Lower lobe of right lung (tissue), 2 donors: Measurements from ENCODE around the gene CFH. TPM values are rescaled to one million over a fixed set of nuclear protein-coding genes. Genes with fewer than 3 reads are reported as not detected.
"Not testable (repeated sequence)": the region's sequence is repeated elsewhere in the genome, so short reads cannot be mapped to it uniquely, and the experiment has no call there.

ENCODE experiments used
- ATAC-seq, 2 donors: fragments of 200-7000 bp; cut with Tn5 transposase; one replicate each; pipeline ENCODE4 v1.9.1; 2020 to 2022; ENCODE audit warnings: mild to moderate bottlenecking in 2 of 2, moderate library complexity in 2 of 2
- DNase-seq: peaks from one replicate; pipeline ENCODE4 v3.0.0-alpha.2; 2020
- H3K27ac ChIP-seq: fragments of 200-600 bp; one replicate; pipeline ENCODE4 v1.8.0; 2022
- H3K27me3 ChIP-seq: fragments of 200-600 bp; one replicate; pipeline ENCODE4 v1.8.0; 2022; ENCODE audit warnings: low read depth
- H3K36me3 ChIP-seq: fragments of 200-600 bp; one replicate; pipeline ENCODE4 v1.8.0; 2022; ENCODE audit warnings: mild to moderate bottlenecking
- H3K4me1 ChIP-seq: fragments of 200-600 bp; one replicate; pipeline ENCODE4 v1.8.0; 2022
- H3K4me3 ChIP-seq: fragments of 200-600 bp; one replicate; pipeline ENCODE4 v1.8.0; 2022; ENCODE audit warnings: mild to moderate bottlenecking
- H3K9me3 ChIP-seq: fragments of 200-600 bp; one replicate; pipeline ENCODE4 v1.8.0; 2022
- CTCF ChIP-seq: fragments of 200-600 bp; IDR thresholded peaks from one replicate; pipeline ENCODE4 v1.8.0; 2022; ENCODE audit warnings: antibody characterized with exemption, mild to moderate bottlenecking
- intact Hi-C: fragments of 100-400 bp; cut with DNase I; formaldehyde crosslinking; loops from one replicate; pipeline ENCODE4 v1.11.0; 2022
- total RNA-seq: library from RNA; stranded (reverse); fragmentation: NEBNext Ultra II Directional; extraction: Animal tissue kit (Norgen Biotek cat#: 25700); gene quantifications from one replicate; pipeline ENCODE4 v1.2.1, GENCODE V29; 2021
- donor health status: DM: no; HTN: yes; CAD: no; lungs with severe emphysema.

The CFH gene
- total RNA-seq, 1 donor from 2014 or later, result 69.6 TPM

GRCh38 chr1:196733091-196733970 lies 81.5 kb downstream of the CFH start:
- Histone ChIP-seq H3K9me3 (no peaks in the 10 kb centered on the region), H3K4me3 (no peak overlapping the region), H3K27ac (no peak overlapping the region), H3K4me1 (no peaks in the 10 kb centered on the region), H3K36me3 (peaks cover 3% of the 10 kb centered on the region), H3K27me3 (no peaks in the 10 kb centered on the region)
- no peak for TF ChIP-seq CTCF
- ATAC-seq (no peak), DNase-seq (peak; percentile 9)
- intact Hi-C loops, result no loop called here

- Histone ChIP-seq H3K27ac (no peak overlapping the region), H3K4me3 (no peak overlapping the region), H3K27me3 (no peaks in the 10 kb centered on the region), H3K9me3 (no peaks in the 10 kb centered on the region), H3K36me3 (peaks cover 9% of the 10 kb centered on the region), H3K4me1 (no peaks in the 10 kb centered on the region)
- intact Hi-C loops, result no loop called here
- DNase-seq (no peak), ATAC-seq (no peak)
- TF ChIP-seq CTCF, result no peak
Measured at GRCh38 chr1:196734006-196734405, 82.2 kb downstream of the CFH start.

GRCh38 chr1:196734460-196734859 lies 82.6 kb downstream of the CFH start:
- H3K9me3 ChIP-seq, result no peaks in the 10 kb centered on the region
- TF ChIP-seq CTCF, result no peak
- H3K4me3 ChIP-seq, result no peak overlapping the region
- H3K27me3 ChIP-seq, result no peaks in the 10 kb centered on the region
- no peak overlapping the region for H3K27ac ChIP-seq
- no peak for DNase-seq
- H3K4me1 ChIP-seq, result no peaks in the 10 kb centered on the region
- intact Hi-C loops, result no loop called here
- H3K36me3 ChIP-seq, result peaks cover 11% of the 10 kb centered on the region
- ATAC-seq, result no peak

- intact Hi-C loops, result no loop called here
- ATAC-seq (no peak), DNase-seq (no peak)
- no peaks in the 10 kb centered on the region for H3K27me3 ChIP-seq
- H3K9me3 ChIP-seq, result no peaks in the 10 kb centered on the region
- no peak for TF ChIP-seq CTCF
- H3K4me3 ChIP-seq, result no peak overlapping the region
- H3K4me1 ChIP-seq, result no peaks in the 10 kb centered on the region
- H3K27ac ChIP-seq, result no peak overlapping the region
- peaks cover 22% of the 10 kb centered on the region for H3K36me3 ChIP-seq
Measured at GRCh38 chr1:196738730-196739129, 86.9 kb downstream of the CFH start.

- ATAC-seq, intact Hi-C loops, DNase-seq: not testable (repeated sequence)
Measured at GRCh38 chr1:196743244-196743643, 91.4 kb downstream of the CFH start.

GRCh38 chr1:196765019-196765740 lies 113.3 kb downstream of the CFH start:
- ATAC-seq, DNase-seq, H3K4me1 ChIP-seq, H3K36me3 ChIP-seq, H3K27me3 ChIP-seq, H3K27ac ChIP-seq, H3K9me3 ChIP-seq, intact Hi-C loops, H3K4me3 ChIP-seq: not testable (repeated sequence)

More at GRCh38 chr1:196743244-196743643, 91.4 kb downstream of the CFH start:
- peaks cover 20% of the 10 kb centered on the region for H3K36me3 ChIP-seq
- not testable (repeated sequence) for H3K27me3 ChIP-seq, H3K4me3 ChIP-seq, H3K27ac ChIP-seq, H3K4me1 ChIP-seq, H3K9me3 ChIP-seq

GRCh38 chr1:196769823-196770222 lies 118.0 kb downstream of the CFH start:
- intact Hi-C loops, H3K36me3 ChIP-seq, DNase-seq, H3K9me3 ChIP-seq, H3K4me1 ChIP-seq, ATAC-seq, H3K4me3 ChIP-seq, H3K27ac ChIP-seq, H3K27me3 ChIP-seq: not testable (repeated sequence)
